CD1c-positive myeloid dendritic cell (primary cell): ENCODE data around the gene CDHR2.
A peak's percentile ranks its signal among the peaks of the same experiment; 100 is the strongest.

Experiments used
- DNase-seq: peaks from one replicate; pipeline ENCODE4 v3.0.0-alpha.2; 2016; ENCODE audit errors: extremely low spot score

The CDHR2 gene

DNA sequence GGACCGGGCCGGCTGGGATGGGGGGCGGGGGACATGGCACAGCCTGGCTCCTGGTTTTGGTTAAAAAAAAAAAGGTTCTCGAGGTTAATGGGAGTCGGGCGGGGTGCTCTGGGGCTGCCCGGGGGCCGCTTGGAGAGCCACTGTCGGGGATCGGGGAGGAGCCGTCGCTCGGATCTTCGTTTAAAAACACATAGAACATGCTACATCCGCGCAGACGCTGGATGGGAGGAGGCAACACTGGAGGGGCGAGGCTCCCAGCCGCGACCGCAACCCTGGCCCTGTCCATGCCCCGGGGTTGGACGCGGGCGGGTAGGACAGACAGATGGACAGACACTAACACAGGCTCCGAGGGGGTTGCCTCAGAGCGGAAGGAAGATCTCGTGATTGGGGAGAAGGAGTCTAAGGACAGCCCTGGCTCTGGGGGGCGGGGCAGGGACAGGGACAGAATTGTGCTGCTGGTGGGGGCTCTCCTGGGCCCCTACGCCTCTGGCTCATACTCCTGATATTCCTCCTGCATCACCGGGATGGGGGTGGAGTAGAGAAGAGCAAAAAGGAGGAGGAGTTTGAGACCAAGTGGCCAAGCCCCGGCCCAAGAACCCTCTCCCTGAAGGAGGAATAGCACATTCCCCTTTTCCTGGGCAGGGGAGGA, 71.3 kb downstream of the CDHR2 start:
- DNase-seq = peak; percentile 39

DNA sequence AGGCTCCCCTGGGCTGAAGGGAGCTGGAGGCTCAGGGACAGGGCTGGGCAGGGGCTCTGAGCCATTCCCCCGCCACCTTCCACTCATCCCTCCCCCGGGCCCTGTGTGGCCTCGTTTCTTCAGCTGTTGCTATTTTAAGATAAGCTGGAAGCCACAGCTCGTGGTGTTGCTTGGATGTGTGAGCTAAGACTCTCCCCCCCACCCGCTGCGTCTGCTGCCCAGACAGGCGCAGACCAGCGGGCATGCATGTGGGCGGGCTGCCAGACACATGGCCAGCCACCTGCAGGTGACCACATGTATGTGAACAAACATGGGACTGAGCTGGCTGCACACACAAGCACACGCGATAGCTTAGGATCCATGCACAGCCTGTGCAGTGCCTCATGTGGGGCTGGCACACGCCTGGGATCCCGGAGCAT, 72.5 kb downstream of the CDHR2 start:
- no peak for DNase-seq

DNA sequence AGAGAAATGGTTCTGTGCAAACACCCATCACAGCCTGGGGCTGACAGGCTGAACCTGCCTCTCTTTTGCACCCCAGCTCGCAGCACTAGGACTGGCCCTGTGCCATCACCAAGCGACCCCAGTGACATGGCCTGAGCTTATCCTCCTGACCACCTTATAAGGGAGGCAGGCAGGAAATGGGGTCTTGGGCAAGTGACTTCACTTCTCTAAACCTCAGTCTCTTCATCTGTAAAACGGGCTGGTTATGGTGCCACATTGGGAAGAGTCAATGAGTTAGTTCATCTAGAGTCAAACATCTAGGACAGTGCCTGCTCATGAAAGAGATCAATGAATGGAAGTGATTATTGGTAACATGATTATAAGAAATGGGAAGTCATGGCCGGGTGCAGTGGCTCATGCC, 75.0 kb downstream of the CDHR2 start:
- DNase-seq = no peak

DNA sequence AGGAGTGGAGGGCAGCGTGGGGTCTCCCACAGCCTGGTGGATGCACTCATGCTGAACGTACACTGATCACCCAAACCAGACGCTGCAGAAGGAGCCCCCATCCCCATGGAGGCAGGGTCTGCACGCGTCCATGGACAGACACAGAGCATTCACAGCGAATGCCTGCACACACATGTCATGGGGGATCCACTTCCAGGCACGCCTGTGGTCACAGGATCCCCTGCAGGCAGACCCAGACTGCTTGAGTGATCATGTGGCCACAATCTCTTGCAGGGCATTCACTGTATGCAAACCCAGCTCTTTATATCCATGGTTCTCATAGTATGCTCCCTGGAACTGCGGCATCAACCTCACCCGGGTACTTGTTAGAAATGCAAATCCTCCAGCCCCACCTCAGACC, 75.8 kb downstream of the CDHR2 start:
- DNase-seq = no peak

DNA sequence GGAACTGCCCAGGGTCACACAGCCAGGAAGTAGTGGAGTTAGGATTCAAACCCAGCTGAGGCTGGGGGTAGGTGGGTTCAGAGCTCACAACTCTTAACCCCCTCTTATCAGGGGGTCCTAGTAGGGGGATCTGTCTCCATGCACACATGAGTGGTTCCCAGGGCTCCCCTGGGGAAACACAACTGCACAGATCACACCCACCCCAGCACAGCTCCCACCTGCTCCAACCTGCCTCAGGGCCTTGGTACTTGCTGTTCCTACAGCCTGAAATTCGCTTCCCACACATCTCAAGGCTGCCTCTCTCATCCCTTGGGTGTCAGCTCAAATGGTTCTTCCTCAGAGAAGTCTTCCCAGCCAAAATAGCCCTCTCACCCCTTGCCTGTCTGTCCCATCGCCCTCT, 76.4 kb downstream of the CDHR2 start:
- no peak for DNase-seq

DNA sequence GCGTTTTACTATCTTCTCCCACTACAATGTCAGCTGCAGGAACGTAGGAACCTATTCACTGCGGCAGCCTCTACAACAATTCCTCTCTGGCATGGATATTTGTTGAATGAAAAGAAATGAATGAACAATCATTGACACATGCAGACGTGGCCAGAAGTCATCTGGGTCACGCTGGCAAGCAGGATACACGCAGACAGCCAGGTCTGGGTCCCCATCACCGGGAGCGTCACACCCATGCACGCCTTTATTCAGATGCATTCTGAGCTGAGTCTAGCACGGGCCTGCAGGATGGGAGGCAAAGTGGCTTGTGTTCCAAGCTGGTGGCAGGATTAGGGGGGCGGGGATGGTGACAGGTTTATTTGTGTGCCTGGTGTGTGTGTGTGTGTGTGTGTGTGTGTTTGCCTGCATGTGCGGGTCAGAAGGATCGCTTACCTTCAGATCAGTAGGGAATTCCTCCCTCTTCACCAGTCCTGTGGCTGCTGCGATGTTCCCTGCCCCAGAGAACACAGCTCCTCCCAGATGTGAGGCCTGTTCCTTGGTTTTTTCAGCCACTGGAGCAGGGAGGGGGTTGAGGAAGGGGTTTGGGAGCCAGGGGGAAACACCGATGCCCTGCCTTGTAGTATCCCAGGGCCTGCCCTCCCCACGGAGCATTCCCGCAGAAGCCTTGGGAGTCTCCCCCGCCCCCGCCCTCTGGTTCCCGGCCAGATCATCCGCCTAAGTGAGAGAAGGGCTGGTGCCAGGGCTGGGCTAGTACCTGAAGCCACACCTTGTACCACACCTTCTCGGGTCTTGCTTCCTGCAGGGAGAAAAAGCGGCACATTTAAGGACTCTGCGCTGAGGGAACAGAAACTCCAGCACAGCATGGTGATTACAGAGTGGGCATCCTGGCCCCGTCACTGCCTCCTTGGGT, 77.1 kb downstream of the CDHR2 start:
- DNase-seq = no peak

DNA sequence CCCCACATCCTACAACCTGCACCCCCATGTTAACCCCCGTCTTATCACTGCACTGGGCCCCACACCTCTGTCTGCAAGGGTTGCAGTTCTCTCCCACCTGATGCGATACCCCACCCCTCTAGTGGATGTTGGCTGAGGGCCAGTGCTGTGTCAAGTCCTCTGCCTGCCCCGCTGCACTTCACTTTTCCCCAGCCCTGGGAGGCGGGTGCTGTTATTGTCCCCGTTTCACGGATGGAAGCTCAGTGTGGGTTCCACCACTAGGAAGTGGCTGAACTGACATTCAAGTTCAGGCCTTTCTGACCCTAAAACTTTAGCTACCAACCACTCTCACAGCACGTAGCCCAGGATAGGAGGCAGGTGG, 77.7 kb downstream of the CDHR2 start:
- DNase-seq = no peak

DNA sequence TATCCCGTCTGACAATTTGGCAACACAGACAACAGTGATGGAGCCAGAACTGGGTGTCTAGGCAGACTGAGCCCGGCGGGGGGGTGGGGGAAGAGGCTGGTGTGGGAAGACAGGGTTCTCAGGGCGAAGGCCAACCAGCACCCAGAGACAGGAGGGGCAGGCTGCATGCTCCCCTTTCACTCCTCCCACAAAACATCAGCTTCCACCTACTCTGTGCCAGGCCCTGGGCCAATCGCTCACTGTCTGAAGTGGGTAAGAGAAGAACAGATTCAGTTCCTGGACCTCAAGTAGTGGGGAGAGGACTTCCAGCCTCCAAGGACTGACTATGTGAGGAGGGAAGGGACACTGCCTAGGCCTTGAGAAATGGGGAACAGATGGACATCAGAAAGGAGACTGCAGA, 78.4 kb downstream of the CDHR2 start:
- no peak for DNase-seq

DNA sequence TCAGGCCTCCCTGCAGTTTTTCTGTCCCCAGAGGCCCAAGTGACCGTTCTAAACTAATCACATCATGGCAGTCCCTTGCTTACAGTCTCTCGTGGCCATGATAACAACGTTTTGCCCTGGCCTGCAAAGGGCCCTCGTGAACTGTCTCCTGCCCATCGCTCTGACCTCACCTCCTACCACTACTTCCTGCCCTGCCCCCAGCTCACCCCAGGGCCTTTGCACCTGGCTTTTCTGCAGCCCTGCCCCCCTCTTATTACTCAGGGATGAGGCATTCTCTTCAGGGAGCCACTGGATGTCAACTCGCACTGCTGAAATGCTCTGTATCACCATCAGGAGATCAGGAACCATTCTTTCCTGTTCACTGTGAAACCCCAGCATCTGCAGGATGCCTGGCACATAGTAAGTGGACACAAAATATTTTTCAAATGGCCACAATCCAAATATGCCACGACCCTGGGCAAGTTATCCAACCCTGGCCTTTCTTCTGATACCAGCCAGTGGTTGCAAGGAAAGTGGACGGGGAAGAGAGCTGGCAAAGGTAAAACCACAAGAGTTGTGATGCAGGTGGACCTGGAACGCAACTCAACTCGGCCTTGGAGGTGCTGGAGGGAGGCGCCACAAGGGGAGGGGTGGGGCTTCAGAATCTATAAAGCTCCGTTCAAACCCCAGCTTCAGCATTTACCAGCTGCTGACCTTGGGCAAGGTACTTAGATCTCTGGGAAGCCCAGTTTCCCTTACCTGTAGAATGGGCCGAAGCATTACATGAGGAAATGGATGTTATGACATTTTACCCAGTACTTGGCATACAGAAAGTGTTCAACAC, 79.5 kb downstream of the CDHR2 start:
- DNase-seq = no peak

DNA sequence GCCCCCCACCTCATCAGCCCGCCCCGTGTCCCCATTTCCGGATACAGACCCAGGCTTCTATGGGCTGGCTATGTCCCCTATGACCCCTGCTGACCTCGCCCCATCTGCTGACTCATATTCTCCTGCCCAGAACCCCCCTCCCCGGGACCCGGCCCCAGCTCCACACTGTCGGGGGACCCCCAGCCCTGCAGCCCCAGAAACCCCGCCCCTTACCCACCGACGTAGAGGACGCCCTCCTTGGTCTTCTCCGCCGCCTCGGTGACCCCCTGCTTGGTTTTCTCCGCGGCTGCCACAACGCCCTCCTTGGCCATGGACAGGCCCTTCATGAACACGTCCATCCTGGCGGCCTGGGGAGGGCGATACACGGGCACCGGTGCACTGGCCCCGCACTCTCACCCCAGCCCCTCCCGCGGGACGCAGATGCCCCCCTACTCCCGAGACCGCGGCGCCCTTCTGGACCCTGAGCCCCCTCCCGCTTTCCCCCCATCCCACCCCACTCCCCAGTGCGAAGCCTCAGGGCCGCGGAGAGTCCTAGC, 80.2 kb downstream of the CDHR2 start:
- no peak for DNase-seq

DNA sequence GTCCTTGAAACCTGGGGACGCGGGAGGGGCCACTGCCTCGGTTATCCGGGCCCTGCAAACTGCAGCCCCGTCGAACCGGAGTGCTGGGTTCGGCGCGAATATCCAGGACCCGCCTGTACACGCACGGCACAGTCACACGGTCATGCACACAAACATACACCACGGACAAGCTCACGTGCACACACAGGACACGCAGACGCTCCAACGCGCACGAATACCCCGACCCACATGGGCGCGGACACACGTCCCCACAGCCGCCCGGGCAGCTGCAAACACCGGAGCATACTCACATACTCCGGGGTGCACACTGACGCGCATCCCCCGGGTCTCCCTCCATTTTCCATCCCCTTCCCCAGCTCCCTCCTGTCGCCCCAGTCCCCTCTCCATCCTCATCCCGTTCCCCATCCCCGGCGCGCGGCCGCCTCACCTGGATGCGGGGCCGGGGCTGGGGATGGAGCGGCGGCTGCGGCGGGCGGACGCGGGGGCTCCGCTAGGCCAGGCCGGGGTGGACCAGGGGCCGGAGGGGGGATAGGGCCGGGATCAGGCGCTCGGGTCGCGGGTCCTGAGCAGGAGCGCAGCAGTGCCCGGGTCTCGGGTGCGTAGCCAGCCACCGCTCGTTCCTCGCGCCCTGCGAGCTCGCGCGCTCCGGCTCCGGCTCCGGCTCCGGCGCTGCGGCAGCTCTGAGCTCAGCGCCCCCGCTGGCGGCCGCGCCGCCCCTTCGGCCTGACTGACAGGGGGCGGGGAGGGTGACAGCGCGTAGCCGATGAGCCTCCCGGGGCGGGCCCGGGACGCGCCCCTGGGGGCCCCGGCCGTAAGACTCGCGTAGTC, 80.9 kb downstream of the CDHR2 start, which contains the start of the genes EIF4E1B and SNCB:
EIF4E1B (plus strand) TSS at position 823 of the 828 bp plus-strand sequence. CDS start 12,113 bp downstream, outside the sequence.
SNCB (minus strand) TSS at position 682 of the 828 bp plus-strand sequence. CDS start 880 bp downstream, outside the sequence.
- DNase-seq = peak; percentile 22

DNA sequence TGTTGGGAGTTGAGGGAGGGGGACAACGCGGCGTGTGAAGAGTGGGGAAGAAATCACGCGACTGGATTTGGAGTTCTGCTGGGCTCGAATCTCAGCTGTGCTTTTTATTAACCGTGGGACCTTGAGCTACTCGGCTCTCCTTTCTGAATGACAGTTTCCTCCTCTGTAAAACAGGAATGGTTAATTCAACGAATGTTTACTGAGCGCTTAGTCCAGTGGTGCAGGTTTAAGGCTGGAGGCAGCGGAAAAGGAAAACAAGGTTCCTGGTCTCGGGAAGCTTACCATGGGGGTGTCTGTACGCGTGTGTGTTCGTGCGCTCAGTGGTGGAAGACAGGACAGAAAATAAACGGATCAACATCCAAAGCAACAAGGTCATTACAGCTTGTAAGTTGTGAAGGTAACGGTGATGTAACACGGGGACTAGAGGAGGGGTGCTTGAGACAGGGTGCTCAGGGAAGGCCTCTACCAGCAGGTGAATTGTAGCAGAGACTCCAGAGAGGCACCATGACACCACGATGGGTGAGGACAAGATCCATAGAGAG, 81.6 kb downstream of the CDHR2 start:
- DNase-seq = no peak

DNA sequence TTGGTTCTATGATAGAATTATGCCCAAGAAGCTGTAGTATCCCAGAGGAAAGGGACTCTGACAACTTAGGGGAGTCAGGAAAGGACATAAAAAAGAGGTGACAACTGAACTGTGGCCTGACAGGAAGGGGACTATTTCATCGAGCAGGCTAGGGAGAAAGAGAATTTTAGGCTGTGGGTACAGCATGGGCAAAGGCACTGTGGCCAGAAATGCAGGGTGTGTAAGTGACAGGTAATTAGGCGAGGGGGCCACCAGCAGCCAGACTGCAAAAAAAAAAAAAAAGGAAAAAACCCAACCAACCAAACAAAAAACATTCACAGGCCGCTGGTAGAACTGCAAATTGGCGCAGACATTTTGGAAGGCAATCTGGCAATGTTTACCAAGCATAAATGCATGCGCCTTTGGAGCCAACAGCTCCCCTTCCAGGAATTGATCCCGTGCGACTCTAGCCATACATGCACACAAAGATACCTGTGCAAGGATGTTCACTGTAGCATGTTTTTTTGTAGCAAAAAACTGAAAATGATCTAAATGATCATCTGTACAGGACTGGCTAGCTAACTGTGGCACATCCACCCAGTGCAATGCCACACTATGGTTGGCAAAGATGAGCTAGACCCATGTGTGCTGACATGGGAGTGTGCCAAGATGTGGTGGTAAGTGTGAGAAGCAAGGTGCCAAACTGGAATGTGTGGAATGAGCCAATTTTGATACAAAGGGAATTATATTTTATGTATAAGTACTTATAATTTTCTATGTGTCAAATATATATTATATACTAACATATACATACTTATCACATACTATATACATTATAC, 82.5 kb downstream of the CDHR2 start:
- no peak for DNase-seq

DNA sequence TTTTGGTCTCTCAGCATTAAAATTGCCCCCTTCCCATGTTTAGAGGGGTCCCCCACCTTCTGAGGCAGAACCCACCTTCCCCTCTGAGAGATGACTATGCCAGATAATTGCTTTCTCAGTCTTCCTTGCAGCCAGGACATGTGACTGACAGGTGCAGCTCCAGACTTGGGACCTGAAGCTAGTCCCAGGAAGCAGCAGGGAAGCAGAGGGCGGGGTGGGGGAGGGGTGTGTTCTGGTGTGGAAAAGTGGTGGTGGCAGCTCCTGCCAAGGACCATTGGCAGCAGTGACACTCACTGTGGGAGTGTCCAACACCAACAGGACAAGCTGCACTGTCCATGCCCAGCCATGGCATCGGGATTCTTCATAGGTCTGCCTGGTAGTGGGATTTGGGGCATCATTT, 83.6 kb downstream of the CDHR2 start:
- DNase-seq = no peak

DNA sequence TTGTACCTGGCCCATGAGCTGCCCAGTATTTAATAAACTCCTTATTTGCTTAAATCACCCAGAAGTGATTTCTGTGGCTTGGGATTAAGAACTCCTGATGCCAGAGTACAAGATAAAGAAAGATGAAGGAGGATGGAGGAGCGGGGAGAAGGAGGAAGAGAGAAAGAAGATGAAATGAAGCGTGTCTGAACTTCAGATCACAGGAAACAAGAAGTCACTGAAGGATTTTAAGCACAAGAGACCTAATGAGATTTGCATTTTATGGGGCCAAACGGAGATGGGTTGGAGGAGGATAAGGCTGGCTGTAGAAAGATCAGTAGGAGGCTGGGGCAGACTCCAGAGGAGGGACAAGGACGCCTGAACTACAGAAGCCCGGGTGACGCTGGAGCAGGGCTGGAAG, 84.5 kb downstream of the CDHR2 start:
- DNase-seq = no peak

DNA sequence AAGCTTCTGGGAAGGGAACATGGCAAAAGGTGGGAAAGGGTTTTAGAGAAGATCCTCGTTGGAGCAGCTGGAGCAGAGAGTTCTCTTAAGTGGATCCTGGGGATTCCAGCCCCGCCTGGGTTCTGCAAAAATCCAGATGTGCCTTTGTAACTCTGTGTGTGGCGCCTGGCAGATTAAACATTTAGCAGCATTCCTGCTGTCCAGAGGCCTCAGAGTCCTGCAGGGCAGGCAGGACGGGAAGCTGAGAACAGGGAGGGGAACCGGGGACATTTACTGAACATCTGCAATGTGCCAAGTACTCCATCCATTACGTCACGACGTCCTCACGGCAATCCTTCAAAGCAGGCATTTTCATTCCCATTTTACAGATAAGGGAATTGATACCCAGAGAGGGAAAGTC, 87.3 kb downstream of the CDHR2 start:
- DNase-seq = no peak

DNA sequence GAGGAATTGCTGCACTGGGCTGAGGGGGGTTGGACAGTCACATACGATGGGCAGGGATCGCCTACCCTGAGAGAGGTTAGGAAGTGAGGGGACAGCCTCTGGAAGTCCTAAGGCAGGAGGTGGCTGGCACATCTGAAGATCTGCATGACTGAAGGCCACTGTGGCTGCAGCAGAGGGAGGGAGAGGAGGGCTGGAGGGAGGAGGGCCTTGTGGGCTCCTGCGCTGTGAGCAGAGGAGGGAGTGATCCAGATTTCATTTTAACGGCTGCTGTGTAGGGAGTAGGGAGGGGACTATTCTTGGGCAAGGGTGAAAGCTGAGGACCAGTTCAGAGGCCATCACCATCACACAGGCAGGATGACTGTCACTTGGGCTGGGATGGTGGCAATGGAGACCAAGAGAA, 88.4 kb downstream of the CDHR2 start:
- no peak for DNase-seq

DNA sequence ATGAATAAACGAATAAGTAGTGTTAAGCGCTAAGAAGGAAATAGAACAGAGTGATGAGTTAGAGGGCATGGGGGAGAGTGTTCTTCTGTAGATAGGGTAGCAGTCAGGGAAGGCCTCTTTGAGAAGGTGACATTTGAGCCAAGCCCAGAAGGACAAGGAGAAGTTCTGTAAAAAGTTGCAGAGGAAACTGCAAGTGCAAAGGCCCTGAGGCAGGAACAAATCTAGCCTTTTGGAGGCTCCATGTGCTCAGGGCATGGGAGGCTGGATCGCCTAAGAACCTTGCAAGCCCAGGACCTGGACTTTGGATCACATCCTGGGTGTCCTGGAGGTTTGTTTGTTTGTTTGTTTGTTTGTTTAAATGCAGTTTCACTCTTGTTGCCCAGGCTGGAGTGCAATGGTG, 89.3 kb downstream of the CDHR2 start:
- DNase-seq = no peak

DNA sequence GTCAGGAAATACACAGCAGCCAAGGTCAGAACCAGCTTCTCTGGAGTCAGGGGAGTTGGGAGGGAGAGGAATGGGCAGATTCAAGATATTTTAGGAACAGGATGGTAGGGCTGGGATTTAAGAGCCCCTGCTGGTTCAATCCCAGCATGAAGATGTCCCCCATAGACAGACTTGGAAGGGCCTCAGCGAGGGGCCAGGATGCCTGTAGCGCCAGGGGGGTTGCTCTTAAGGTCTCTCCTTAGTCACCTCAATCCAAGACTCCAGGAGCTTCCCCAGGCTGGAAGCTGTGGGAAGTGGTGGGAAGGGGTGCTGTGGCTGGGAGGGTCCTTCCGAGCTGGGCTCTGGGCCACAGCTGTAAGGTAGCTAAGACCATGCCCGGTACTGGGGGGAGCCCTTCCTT, 90.1 kb downstream of the CDHR2 start:
- DNase-seq = no peak

DNA sequence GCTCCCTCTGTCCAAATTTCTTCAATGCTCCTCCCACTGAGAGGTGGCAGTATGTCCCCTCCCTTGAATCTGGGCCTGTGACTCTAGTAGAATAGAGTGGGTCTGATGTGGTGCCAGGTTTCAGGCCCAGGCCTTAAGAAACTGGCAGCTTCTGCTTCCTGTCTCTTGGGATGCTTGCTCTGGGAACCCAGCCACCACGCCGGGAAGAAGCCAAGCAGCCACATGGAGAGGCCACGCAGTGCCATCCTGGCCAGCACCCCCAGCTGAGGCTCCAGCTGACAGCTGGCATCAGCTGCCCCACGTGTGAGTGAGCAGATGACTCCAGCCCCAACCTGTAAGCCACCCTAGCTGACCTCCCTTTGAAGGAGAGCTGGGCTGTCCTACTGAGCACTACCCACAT, 90.8 kb downstream of the CDHR2 start:
- no peak for DNase-seq
